Stimulated activated CD8-positive, alpha-beta memory T cell treated with anti-CD3 and anti-CD28 coated beads, Interleukin-12 subunit alpha, Interleukin-12 subunit beta, amount 100 ng/mL, for 24 hours (primary cell): Measurements from ENCODE around the gene PSAPL1.

ENCODE experiments used
- DNase-seq: peaks from one replicate; pipeline ENCODE4 v3.0.0-alpha.2; 2020; ENCODE audit errors: extremely low read depth

The PSAPL1 gene

DNA sequence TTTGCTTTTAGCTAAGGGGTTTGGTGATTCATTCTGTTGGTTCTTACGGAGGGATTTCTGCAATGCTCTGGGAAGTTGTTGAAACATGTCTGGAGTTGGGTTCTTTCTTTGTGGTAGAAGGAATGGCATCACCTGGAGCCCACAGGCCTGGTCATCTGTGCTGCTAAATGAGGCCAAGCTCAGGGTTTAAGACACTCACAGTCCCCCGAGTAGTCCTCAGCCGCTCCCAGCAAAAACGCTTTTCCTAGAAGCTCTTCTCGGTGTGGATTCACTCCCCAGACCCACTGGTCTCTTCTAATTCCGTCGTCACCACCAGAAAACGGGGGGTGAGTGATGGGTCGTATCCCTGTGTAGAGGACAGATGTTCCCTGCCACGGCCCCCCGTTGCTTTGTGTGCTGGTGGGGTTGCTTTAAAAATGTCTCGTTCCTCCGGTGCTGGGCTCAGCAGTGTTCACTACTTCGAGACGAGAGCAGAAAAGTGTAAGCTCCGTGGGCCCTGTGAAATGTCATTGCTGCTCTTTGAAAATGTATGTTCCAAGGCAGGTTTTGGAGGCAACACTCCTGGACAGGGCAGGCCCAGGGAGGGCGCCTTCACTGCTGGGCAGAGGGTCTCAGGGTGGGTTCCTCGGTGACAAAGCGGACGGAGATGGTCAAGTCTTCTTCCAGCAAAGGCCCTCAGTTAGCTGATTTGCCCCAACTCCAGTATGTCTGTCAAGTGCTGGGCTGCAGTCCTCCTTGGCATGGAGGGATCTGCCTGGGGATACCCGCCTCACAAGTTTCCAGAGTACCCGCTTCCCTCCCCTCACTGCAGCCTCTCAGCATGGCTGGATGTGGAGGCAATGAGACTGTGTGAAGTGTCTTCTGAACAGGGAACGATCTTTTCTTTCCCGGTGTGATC lies 37.3 kb downstream of the PSAPL1 start:
- no peak for DNase-seq

DNA sequence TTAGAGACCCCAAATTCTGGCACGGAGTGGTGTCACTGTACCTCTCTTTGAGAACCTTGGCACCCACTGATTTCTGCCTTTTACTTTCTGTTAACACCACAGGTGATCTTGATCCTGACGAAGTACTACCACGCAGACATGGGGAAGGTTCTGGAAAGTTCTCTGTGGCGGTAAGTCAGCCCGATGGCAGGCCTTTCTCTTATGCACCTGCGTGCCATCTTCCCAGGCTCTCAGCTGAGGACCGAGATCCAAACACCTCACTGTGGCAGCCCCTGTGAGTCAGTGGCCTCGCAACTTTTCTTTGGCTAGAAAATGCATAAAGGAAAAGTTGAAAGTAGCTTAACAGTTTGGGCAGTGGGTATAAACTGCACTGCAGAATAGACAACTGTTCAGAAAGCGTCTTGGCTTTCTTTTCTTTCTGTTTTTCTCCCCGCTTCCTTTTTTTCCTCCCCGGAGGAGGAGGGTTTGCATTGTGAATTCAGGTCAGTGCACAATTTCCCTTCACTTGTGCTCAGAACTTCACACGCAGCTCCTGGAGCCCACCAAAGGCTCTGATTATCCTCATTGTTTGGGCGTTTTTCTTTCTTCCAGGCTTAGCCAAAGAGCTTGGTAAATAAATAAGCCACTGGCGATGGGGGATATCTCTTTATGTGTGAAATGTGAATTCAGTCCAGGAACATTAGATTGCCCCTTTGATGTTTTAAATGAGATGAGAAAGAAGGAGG lies 38.4 kb downstream of the PSAPL1 start:
- DNase-seq, result no peak

DNA sequence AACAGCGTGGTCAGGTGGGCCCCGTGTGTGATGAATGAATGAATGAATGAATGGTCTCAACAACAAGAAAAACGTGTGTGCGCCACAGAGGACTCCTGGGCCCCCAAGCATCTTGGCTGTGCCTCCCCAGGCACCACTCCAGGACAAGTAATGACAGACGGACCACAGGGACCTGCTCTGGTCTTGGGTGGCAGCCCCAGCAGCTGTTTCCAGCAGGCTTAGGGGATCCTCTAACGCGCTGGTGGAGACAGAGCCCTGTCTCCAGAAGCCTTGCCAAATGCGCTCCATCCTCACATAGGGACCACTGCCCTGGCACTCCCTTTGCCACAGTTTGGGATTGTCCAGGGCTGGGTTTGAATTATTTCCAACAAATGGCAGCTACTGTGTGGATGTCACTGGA lies 39.1 kb downstream of the PSAPL1 start:
- DNase-seq, result no peak

DNA sequence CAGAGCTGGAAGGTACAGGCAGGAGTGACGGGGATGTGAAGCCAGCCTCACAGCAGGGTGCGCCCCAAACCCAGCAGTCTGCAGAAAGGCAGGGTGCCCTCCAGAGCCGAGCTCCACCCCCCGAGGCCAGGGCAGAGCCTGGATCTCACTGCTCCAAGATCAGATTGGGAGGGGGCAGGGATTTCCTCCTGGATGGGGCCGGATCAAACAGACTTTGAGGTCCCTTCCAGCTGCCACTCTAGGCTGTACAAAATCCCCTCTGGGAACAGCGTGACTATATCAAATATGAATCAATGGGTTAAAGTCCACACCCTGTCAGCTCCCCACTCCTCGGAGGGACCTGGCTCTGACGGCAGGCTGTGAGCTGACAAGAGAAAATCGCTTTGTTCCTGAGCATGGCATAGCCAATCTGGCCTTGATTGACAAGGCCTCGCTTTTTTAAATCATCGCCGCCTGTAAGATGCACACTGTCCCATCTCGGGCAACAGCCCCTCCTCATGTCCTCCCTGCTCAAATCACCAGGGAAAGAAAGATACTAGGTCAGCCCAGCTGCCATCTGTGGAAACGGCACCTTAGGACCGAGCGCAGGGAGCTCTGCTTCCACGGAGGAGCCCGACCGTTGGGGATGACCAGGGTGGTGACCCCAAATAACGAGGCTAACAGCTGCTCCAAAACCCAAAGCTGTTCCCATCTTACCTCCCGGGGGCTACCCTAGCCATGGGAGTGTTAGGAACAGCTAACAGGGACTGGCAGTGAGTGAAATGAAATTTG lies 39.9 kb downstream of the PSAPL1 start:
- DNase-seq, result no peak

DNA sequence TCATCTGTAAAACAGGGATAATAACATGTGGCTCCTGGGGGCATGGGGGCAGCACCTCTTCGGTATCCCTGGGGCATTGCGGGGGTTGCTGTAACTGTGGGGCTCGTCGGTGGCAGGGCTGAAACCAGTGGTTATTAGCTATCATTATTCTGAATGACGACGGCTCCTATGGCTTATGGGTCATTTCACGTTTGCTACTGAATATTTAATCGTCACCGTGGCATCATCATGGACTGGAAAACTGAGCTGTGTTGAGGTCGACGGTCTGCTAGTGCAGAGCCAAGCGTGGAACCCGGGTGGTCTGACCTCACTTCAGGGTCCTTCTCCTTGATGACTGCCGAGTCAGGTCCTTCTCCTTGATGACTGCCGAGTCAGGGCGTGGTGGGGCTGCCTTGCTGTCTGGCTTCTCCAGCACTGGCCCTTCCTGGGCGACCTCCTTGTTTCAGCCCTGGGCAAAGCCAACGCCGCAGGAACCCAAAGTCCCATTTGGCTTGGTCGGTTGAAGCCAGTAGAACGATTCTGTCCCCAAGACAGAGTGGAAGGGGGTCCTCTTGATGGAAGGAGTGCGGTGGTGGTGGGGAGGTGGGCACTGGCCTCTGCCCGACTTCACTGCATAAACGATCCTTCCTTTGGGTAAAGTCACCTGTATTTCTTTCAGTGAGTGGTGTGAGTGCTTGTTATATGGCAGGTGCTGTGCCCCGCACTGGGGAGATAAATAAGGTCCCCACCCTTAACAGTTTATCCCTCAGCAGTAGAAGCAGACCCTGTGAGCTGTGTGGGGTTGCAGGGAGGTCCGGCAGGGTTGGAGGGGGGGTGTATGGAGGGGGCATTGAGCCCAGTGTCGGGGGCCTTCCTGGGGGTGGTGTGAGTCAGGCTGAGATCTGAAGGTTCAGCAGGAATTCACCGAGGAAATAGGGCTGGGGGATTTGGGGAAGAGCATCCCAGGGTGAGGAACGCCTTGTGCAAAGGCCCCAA lies 40.8 kb downstream of the PSAPL1 start:
- no peak for DNase-seq

DNA sequence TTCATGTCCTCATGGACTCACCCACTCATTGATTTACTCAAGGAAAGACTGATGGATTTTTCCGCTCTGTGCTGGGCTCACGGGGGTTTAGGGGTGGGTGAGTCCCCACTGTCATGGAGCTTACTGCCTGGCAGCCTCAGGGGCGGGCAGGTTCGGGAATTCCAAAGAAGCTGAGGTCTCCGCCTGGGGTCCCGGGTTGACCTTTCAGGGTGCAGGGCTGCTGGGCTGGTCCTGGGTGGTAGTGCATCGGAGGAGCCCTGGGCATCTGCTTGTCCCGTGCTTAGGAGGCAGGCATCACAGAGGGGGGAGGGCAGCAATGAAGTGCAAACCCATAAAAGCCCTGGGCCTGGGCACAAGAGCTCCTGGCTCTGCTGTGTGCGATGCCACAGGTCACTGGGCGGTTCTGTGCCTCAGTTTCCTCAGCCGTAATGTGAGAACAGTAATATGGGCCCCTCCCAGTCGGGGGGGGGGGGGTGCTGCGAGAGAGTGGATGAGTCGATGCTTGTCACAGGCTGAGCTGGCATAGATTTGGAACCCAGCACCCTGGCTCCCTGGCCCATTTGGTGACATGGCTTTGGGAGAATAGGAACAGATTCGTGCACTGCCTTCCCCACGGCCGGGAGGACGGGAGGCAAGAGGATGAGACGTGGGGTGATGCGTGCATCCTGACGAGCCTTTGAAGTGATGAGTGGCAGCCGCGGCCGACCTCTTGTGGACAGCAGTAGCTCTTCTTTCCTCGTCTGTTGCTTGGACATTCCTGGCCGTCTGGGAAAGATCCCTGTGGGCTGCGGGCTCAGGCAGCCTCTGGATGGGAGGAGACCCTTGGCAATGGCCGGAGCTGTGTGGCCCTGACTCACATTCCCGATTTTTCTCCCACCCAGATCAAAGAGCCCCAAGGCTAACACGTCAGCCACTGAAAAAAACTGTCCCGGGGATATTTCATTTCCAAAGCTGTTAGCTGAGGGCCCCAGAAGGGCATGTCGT lies 42.0 kb downstream of the PSAPL1 start:
- no peak for DNase-seq

DNA sequence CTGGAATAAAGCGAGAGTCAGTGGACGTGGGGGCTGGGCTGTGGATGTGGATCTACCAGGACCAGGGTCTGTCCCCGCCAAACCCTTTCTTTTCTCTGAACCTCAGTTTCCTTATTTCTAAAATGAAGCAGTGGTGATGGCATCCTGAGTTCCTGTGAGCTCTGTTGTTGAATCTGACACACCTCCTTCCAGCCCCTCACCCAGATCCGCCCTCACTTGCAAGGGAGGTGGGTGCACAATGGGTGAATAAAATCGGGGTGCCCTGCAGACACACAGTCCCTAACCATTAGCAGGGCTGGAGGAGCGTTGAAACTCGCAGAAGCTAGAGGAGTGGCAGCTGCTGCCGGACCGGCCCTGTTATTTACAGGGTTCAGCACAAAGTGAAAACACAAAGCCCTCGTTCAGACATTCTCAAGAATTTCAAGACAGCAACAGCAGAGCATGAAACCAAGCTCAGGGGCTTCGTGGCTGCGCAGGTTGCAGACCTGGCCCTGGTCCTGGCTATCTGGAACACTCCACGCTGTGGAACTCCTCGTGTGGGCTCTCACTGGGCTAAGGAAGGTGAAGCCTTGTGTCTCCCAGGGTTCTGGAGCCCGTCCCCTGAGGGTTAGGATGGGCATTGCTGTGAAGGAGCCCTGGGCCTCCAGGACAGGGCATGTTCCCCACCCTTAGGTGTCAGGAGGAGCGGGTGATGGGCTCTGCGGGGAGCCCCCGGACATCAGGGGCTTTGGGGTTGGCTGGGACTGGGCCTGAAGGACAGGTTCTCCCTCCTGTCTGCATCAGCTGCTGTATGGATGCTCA lies 42.9 kb downstream of the PSAPL1 start:
- DNase-seq, result no peak

DNA sequence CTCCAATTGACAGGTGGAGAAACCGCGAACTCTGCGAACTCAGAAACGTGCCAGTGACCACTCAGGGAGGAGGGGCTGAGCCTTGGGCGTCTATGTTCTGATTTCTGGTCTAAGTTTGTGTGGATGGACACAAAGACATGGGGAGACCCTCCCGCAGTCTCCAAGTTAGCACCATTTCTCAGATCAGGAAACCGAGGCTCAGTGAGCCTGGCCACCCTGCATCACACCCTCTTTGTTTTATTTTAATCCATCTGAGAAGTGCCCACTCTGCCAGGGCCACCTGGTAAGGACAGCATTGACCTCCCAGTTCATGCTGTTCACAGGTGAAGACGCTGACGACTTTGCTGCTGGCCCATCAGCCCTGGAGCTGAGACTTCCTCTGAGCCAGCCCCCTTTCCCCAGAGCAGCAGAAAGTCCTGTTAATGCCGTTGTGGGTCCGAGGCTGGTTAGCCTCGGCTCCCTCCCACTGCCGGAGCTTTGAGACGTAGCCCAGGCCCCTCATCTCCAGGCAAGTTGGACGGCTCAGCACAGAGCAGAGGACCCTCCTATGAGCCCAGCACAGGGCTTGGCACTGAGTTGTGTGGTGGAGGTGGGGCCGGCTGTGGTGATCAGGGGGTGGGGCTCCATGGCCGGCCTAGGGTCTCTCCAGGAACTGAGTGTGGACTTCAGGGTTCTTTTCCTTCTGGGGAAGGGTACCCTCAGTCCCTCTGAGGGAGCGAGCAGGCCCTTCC lies 43.7 kb downstream of the PSAPL1 start:
- no peak for DNase-seq

DNA sequence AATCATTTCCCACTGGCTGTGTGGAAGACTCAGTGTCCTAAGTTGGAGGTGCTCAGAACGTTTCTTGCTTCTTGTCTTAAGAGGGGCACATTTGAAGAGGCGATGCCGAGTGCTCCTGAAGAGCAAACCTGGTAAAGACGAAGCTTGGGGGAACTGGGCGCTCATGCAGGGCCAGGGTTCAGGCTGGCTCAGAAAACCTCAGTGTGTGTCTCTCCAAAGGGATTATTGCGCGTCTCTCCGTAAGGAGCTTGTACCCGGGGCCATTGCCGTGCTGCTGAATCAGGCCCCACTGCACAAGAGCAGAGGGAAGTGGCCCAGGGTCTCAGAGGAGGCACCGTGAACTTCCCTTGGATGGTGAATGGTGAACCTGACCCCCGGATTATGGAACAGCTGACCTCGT lies 44.4 kb downstream of the PSAPL1 start:
- DNase-seq, result no peak

DNA sequence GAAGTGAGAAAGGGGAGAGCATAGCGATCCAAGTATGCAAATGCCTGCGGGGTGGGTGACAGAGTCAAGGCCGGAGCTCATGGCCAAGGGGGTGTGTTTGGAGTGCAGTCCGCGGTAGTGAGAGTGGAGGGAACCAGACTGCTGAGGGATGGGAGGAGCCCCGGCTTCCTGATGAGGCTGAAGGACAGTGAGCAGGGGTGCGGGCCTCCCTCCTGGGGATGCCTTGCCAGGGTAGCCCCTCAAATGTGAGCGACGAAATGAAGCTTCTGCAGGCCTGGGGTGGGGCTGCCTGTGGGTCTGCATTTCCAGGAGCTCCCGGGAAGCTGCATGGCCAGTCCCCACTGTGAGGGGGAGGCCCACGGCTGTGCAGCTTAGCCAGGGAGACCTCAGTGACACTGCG lies 45.0 kb downstream of the PSAPL1 start:
- no peak for DNase-seq

DNA sequence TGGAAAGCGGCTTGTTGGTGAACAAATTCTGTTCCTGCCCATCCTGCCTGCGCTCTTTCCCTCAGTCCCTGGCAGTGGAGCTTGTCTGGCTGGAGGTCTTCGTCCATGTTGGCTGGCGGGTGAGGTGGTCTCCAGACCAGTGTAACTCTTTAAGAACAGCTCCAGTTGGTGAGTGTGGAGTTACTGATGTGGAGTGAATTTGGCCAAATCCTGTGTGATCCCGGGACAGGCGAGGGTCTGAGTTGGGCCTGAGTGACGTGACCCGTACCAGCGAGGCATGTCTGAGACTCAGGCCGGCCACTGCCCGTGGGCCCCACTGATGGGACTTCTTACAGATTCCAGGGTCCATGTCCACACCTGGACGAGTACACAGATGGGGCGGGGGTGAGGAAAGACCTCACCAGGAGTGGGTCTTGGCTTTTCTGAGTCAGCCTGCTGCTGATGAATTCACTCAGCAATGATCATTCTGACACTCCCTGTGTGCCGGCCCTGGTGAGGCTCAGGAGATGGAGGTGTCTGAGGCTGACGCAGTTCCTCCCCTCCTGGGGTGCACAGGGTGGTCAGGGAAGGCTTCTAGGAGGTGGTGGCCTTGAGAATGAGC lies 45.5 kb downstream of the PSAPL1 start:
- no peak for DNase-seq

DNA sequence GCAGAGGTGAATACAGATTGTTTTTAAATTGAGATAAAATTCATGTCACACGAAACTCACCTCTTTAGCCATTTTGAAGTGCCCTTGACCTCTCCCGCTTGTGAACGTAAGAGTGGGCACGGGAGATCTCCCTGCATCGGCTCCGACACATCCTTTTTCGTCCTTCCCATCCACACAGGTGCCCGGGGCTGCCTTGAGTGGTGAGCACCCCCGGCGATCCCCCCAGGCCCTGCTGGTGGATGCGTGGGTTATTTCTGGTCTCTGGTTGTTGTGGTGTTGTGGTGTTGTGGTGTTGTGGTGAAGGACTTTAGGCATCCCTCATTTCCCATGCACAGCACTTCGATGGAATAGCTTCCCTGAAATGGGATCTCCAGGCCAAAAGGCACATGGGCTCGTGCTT lies 46.1 kb downstream of the PSAPL1 start:
- no peak for DNase-seq

DNA sequence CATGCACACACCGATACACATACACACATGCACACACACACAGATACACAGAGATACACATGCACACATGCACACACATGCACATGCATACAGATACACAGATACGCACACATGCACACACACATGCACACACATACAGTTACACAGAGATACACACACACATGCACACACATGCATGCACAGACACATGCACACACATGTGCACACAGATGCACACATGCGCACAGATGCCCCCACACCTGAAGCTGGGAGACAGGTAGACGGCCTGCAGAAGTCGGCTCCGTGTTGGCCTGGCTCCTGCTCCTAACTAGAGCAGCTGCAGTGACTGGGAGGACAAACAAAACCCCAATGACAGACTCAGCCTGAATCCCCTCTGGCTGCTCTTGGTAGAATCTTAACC lies 46.8 kb downstream of the PSAPL1 start:
- DNase-seq, result no peak

DNA sequence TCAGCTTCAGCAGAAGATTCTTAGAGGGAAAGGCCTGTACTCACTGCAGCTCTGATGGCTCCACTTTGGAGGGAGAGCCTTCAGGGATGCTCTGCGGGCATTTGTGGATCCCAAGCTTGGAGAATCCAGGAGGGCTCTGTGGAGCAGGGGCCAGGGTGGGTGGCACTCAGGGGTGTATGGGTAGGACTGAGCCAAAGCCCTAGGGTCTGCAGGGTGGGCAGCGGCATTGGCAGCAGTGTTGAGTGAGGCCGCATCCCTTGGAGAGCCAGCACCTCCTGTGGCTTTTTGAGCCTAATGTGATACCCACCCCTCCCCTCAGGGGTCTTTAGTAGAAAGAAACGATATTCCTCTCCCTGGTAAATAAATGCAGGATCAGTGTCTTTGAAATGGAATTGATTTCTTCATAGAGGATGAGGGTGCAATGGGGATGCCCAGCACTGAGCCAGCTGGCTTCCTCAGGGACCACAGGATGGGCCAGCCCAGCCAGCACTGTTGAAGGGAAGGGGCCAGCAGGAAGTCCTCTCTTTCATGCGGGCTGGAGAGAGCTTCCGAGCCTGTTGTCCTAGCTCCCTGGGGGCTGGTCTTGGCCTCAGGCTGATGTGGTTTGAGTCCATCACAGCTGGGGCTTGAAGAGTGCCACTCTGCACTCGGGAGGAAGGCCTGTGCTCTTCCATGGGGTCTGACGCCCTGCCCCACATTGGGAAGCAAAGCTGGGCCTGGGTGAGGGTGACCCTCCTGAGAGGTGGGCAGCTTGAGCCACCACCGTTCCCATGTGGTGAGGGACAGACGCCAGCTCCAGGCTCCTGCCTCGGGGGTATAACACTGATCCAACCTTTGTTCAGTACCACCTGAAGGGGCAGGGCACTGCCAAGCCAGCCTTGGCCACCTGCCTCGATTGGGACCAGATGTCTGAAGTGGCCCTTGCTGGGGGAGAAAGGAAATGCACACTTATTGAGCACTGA lies 49.5 kb downstream of the PSAPL1 start:
- no peak for DNase-seq

DNA sequence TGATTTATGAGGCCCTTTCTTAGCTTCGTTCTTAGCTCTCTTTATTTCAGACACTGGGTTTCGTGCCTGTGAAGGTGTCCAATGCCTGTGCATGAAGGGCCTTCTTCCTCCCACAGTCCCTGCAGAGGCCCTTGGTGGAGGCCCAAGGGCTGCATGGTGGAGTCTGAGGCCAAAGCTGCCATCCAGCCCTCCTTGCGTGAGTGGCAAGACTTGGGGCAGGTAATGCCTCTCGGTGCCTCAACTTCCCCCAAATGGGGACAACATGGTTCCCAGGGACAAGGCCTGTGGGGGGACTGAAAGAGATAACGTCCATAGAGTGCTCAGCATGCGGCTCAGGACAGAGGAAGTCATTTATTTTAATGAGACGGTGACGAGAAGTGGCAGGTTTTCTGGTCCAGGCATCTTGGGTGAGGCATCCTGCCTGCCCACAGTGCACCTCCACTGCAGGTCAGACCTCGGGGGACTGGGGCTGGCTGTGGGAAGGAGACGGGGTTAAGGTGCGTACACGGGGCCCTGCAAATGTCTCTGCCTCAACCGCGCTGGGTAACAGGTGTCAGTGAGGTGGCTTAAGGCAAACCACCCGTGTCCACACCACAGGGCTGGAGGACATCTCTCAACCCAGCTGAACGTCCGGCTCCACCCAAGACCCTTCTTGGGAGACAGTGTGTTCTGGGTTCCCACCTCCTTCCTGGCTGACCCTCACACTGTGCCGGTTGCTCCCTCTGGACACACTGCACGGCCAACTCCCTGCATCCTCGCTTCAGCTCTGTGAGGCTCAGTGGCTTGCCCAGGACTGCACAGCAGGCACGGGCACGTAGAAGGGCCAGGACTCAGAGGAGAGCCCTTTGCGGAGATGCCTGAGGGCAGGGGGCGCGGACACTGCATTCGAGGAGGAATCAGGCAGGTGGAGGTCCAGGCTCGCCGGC lies 50.5 kb downstream of the PSAPL1 start:
- no peak for DNase-seq

DNA sequence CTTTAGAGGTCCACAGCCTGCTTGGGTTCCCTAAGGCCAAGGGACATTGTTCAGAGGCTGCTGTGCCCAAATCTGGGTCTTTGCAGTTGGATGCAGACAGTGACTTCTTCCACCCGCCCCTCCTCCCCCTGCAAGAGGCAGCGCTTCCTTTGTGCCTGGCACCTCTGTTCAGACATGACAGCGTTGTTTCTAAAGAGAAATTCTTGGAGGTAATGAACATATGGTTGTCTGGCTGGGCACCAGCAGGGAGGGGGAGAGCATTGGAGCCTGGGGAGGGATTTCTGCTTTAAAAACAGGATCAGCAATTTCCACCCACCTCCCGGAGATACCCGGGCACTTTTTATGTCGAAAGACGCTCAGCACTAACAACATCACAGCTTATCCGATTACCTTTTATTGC lies 51.5 kb downstream of the PSAPL1 start:
- no peak for DNase-seq
